Esophagus muscularis mucosa (tissue), 3 donors: ENCODE data around the gene APOL6.

ENCODE experiments used
- POLR2A ChIP-seq: fragments of 450-650 bp; IDR thresholded peaks from one replicate; pipeline ENCODE4 v1.6.1; 2017; ENCODE audit warnings: antibody characterized with exemption, moderate library complexity, mild to moderate bottlenecking, low read depth
- POLR2AphosphoS5 ChIP-seq, 2 donors: sonication (generic); formaldehyde crosslinking; IDR thresholded peaks; one replicate each; pipeline ENCODE4 v1.6.1; 2017; ENCODE audit warnings: antibody characterized with exemption in 2 of 2
- TF ChIP-seq, protein P1 (sequence below), 3 experiments: fragments of 200-600 bp in 2 of 3; fragments of 450-650 bp in 1 of 3; sonication (generic) in 2 of 3; IDR thresholded peaks; one replicate each; pipeline ENCODE4 v1.5.1; 2017 to 2019; ENCODE audit warnings: antibody characterized with exemption in 3 of 3, mild to moderate bottlenecking in 2 of 3, moderate library complexity in 1 of 3

DNA sequence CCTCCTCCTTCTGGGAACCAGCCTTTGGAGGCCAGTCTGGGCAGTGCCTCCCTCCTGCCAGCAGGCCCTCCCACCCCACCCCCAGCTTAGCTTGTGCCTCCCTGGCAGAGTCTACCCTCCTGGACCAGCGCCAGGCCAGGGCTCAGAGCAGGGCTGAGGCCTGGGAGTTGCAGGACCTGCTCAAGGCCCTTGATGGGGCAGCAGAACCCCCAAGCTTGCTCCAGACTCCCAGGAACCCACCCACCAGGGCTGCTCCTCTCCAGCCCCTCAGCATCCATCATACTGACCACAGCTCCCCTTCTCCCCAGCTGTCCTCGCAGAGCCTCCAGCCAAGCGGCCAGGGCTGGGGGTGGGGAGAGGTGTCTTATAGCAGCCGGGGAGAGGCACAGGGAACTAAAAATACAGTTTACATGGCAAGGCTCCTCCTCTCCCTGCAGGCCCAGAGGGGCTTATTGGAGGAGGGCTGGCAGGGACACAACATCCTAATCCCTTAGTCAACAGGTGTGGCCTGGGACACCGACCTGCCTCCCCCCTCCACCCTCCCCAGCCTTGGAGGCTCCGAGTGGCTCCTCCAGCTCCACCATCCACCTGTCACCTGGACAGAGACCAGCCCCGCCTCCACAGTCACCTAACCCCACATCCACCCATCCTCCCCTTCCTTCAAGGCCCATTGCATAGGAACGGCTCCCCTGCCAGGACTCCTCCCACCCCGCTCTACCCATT is 25.9 kb upstream of the APOL6 start:
- TF ChIP-seq POLR2A (no peak), POLR2AphosphoS5 (IDR thresholded peaks at IDR 0.05) (peak in 1 of 2 donors; percentile 23)
- TF ChIP-seq, protein P1, sequence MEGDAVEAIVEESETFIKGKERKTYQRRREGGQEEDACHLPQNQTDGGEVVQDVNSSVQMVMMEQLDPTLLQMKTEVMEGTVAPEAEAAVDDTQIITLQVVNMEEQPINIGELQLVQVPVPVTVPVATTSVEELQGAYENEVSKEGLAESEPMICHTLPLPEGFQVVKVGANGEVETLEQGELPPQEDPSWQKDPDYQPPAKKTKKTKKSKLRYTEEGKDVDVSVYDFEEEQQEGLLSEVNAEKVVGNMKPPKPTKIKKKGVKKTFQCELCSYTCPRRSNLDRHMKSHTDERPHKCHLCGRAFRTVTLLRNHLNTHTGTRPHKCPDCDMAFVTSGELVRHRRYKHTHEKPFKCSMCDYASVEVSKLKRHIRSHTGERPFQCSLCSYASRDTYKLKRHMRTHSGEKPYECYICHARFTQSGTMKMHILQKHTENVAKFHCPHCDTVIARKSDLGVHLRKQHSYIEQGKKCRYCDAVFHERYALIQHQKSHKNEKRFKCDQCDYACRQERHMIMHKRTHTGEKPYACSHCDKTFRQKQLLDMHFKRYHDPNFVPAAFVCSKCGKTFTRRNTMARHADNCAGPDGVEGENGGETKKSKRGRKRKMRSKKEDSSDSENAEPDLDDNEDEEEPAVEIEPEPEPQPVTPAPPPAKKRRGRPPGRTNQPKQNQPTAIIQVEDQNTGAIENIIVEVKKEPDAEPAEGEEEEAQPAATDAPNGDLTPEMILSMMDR (IDR thresholded peaks at IDR 0.05) = no peak
